Activated T-cell treated with anti-CD3 and anti-CD28 coated beads, Interleukin-2, amount 50 U/mL, for 24 hours (primary cell): ENCODE measurements around the gene TBCD.

ENCODE experiments used
- DNase-seq: peaks from one replicate; pipeline ENCODE4 v3.0.0-alpha.2; 2020
- H3K27ac Mint-ChIP-seq: 2 replicates; pipeline ENCODE4 v1.8.0; 2020; ENCODE audit warnings: mild to moderate bottlenecking, mixed read lengths
- H3K27me3 Mint-ChIP-seq: 2 replicates; pipeline ENCODE4 v1.8.0; 2020; ENCODE audit warnings: mixed read lengths
- H3K36me3 Mint-ChIP-seq: 2 replicates; pipeline ENCODE4 v1.8.0; 2020; ENCODE audit warnings: low read depth, mixed read lengths
- H3K4me1 Mint-ChIP-seq: 2 replicates; pipeline ENCODE4 v1.8.0; 2020; ENCODE audit warnings: low read depth, mixed read lengths
- H3K4me3 Mint-ChIP-seq: 2 replicates; pipeline ENCODE4 v1.8.0; 2020; ENCODE audit warnings: mild to moderate bottlenecking, moderate library complexity, mixed read lengths
- H3K9me3 Mint-ChIP-seq: 2 replicates; pipeline ENCODE4 v1.8.0; 2020; ENCODE audit warnings: mixed read lengths

The TBCD gene

DNA sequence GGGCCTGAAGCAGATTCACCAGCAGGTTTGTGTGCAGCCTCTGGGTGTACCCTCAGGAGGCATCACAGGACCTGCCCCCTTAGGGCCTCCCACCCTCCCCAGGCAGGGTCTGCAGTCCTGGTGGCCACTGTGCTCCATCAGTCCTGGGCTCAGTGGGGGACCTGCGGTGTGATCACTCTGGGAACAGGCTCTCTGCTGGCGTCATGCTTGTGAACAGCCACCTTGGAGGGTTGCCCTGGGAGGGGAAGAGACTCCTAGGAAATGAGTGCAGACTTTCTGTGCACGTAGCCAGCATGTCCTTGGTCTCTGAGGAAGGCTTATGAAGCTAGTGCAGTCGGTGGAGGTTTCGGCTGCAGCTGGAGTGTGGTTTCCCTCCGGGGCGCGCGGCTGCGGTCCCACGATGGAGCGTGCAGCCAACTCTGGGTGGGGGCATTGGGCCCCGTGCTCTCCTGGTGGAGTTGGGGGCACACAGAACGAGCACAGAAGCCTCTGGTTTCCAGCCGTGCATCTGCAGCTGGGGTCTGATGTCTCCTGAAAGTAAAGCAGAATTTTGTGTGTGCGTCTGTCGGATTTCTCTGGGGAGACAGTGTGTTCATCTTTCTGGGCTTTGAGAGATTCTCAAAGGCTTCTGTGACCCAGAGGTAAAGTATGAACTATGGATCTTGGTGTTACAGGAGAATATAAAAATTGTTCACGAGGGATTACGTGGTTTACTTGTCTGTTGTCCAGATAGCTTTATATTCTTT, 156.1 kb downstream of the TBCD start:
- H3K27me3 Mint-ChIP-seq = no peaks in the 10 kb centered on the region
- H3K9me3 Mint-ChIP-seq = no peaks in the 10 kb centered on the region
- no peak for DNase-seq
- H3K4me1 Mint-ChIP-seq = peaks cover 20% of the 10 kb centered on the region
- H3K36me3 Mint-ChIP-seq = peaks cover 77% of the 10 kb centered on the region
- H3K27ac Mint-ChIP-seq = peak overlapping the region; percentile 33
- no peak overlapping the region for H3K4me3 Mint-ChIP-seq

DNA sequence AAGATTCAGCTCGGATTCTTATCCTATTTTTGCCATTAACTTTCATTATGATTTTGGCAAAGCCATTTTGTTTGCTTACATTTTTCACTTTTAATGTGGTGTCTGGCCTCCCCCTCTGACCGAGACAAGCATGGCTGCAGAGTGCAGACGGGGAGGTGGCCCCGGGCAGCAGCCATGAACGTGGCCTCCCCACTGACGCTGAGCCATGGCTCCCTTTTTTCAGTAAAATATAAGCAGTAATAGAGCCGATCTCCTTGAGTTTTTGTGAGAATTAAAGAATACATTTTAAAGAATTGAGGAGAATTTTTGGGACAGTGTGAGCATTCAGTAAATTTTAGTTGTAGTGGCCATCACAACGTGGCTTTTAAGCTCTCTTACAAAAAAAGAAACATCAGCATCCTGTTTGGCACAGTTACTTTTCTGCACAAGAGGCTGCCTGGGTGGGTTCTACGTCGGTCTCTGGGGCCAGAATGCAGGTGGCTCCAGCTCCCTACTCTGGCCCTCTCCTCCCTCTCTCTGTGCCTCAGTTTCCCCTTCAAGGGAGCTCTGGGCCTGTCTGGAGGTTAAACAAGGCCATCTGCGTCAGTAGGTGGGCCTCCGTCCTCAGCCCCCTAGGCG, 156.8 kb downstream of the TBCD start:
- Mint-ChIP-seq H3K4me1 (peaks cover 20% of the 10 kb centered on the region), H3K4me3 (no peak overlapping the region), H3K9me3 (no peaks in the 10 kb centered on the region), H3K27me3 (no peaks in the 10 kb centered on the region), H3K27ac (no peak overlapping the region), H3K36me3 (peaks cover 77% of the 10 kb centered on the region)
- DNase-seq = no peak

DNA sequence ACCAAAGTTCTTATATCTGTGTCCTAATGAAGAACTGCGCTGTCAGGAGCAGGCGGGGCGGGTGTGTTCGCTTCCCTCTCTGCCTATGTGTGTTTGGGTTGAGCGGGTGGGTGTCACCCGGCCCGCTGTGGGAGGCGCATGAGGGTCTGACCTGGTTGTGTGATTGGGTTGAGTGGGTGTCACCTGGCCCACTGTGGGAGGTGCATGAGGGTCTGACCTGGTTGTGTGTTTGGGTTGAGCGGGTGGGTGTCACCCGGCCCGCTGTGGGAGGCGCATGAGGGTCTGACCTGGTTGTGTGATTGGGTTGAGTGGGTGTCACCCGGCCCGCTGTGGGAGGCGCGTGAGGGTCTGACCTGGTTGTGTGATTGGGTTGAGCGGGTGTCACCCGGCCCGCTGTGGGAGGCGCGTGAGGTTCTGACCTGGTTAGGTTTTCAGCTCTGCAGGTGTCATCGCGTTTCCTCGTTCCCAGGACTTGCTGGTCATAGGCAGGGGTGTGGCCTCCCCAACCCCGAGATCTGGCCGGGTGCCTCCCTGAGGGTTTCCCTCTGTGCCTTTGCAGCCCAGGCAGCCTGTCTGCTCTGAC, 157.5 kb downstream of the TBCD start:
- Mint-ChIP-seq H3K4me3 (no peak overlapping the region), H3K27me3 (no peaks in the 10 kb centered on the region), H3K4me1 (peaks cover 20% of the 10 kb centered on the region), H3K27ac (peak overlapping the region; percentile 66), H3K9me3 (no peaks in the 10 kb centered on the region), H3K36me3 (peaks cover 74% of the 10 kb centered on the region)
- peak; percentile 50 for DNase-seq

DNA sequence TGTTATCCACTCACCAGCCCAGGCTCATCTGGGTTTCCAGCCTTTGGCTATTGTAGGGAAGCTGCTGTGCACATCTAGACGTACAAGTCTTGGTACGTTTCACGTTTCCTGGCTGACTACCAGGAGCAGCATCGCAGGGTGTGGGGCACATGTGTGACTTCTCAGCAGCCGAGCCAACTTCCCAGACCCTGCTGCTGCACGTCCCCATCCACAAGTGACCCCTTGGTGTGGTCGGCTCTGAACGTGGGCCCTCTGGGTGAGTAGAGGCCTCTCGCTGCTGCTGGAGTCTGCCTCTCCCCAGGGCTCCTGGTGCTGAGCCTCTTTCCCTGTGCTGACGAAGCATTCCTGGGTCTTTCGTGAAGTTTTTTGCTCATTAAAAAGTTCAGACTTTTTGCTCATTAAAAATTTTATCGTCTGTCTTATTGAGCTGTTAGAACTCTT, 158.2 kb downstream of the TBCD start:
- H3K9me3 Mint-ChIP-seq = no peaks in the 10 kb centered on the region

DNA sequence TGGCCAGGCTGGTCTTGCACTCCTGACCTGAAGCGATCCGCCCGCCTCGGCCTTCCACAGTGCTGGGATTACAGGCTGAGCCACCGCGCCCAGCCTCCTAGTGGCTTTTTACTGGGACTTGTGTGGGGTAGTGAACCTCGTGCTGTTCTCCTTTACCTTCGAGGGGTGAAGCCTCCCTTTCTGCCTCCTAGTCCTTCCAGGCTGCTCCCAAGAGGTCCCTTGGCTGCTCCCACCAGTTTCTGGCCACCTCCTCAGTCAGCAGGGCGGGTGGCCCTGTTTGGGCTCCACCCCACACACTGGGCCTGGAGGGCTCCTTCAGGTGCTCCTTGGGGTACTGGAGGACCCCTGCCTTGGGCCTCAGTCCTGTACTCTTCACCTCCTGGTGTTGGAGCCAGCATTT, 158.9 kb downstream of the TBCD start:
- DNase-seq = no peak
- no peaks in the 10 kb centered on the region for H3K27me3 Mint-ChIP-seq
- H3K36me3 Mint-ChIP-seq = peaks cover 80% of the 10 kb centered on the region
- peak overlapping the region; percentile 55 for H3K27ac Mint-ChIP-seq
- peaks cover 30% of the 10 kb centered on the region for H3K4me1 Mint-ChIP-seq
- no peaks in the 10 kb centered on the region for H3K9me3 Mint-ChIP-seq
- H3K4me3 Mint-ChIP-seq = no peak overlapping the region

More for the DNA sequence above, 158.2 kb downstream of the TBCD start:
- Mint-ChIP-seq H3K27me3 (no peaks in the 10 kb centered on the region), H3K4me1 (peaks cover 23% of the 10 kb centered on the region), H3K36me3 (peaks cover 74% of the 10 kb centered on the region), H3K4me3 (no peak overlapping the region), H3K27ac (no peak overlapping the region)
- no peak for DNase-seq

DNA sequence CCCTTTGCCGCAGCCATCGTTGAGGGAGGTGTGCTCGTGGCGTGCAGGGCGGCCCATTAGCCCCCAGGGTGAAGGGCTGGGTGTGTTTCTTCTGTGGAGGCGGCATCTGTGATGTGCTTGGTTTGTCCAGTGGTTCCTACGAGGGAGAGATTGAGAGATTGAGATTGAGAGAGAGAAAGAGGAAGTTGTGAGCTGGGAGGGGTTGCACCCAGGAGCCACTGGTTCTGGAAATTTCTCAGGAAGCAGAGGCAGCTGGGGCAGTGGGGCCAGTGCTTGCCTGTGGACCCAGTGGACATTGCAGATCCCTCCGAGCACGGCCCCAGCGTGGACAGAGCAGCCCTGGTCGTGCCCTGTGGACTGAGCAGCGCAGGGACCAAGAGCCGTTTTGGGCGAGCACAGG, 160.0 kb downstream of the TBCD start:
- no peaks in the 10 kb centered on the region for H3K27me3 Mint-ChIP-seq
- no peak overlapping the region for H3K4me3 Mint-ChIP-seq
- H3K36me3 Mint-ChIP-seq = peaks cover 79% of the 10 kb centered on the region
- no peak for DNase-seq
- H3K27ac Mint-ChIP-seq = peak overlapping the region; percentile 13
- H3K9me3 Mint-ChIP-seq = no peaks in the 10 kb centered on the region
- H3K4me1 Mint-ChIP-seq = peaks cover 38% of the 10 kb centered on the region

- H3K27me3 Mint-ChIP-seq = no peaks in the 10 kb centered on the region
- no peaks in the 10 kb centered on the region for H3K9me3 Mint-ChIP-seq
- DNase-seq = no peak
- peaks cover 72% of the 10 kb centered on the region for H3K36me3 Mint-ChIP-seq
- no peak overlapping the region for H3K27ac Mint-ChIP-seq
- no peak overlapping the region for H3K4me3 Mint-ChIP-seq
- peaks cover 38% of the 10 kb centered on the region for H3K4me1 Mint-ChIP-seq
These were observed 160.7 kb downstream of the TBCD start for GRCh38 chr17:82912484-82913089.

- no peak overlapping the region for H3K4me3 Mint-ChIP-seq
These were observed 161.6 kb downstream of the TBCD start for GRCh38 chr17:82913304-82914043.

DNA sequence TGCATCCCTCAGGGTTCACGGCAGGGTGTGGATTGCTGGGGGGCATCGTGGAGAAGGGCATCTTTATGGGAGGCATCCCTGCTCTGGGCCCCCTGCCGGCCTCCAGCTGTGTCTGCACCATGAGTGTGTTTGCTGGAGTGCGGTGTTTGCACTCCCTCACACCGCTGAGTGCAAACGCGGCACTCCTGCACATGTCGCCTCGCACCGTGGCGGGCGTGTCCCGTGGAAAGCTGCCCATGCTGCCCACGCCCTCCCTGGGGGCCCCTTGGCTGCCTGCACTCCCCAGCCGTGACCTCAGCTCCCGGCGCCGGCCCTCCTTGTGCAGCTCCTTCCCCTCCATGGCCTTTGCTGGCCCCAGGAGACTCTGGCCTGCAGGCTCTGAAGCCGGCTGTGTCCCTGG, 162.5 kb downstream of the TBCD start:
- no peak overlapping the region for H3K27ac Mint-ChIP-seq
- no peaks in the 10 kb centered on the region for H3K27me3 Mint-ChIP-seq
- no peaks in the 10 kb centered on the region for H3K9me3 Mint-ChIP-seq
- no peak overlapping the region for H3K4me3 Mint-ChIP-seq
- no peak for DNase-seq
- peaks cover 26% of the 10 kb centered on the region for H3K4me1 Mint-ChIP-seq
- peaks cover 76% of the 10 kb centered on the region for H3K36me3 Mint-ChIP-seq

More at GRCh38 chr17:82913304-82914043, 161.6 kb downstream of the TBCD start:
- peaks cover 72% of the 10 kb centered on the region for H3K36me3 Mint-ChIP-seq
- DNase-seq = no peak
- H3K9me3 Mint-ChIP-seq = no peaks in the 10 kb centered on the region
- no peaks in the 10 kb centered on the region for H3K27me3 Mint-ChIP-seq
- no peak overlapping the region for H3K27ac Mint-ChIP-seq
- H3K4me1 Mint-ChIP-seq = peaks cover 31% of the 10 kb centered on the region

GRCh38 chr17:82915010-82915756, 163.3 kb downstream of the TBCD start:
- Mint-ChIP-seq H3K9me3 (no peaks in the 10 kb centered on the region), H3K36me3 (peaks cover 78% of the 10 kb centered on the region), H3K4me1 (peaks cover 20% of the 10 kb centered on the region), H3K4me3 (no peak overlapping the region), H3K27ac (peak overlapping the region; percentile 50), H3K27me3 (no peaks in the 10 kb centered on the region)
- DNase-seq = no peak

DNA sequence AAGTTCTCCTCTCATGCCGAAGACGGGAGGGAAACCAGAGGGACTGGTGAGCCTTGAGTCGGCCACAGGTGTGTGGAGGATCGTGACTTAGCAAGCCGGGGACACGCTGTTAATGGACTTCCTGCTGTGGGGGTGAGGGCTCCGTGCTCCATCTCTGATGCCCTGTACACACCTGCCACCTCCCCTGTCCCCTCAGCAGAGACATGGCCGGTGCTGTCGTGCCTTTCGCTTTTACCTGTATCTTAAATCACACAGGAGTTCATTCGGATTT, 163.8 kb downstream of the TBCD start:
- no peak overlapping the region for H3K4me3 Mint-ChIP-seq
- no peaks in the 10 kb centered on the region for H3K9me3 Mint-ChIP-seq
- no peak for DNase-seq
- peak overlapping the region; percentile 50 for H3K27ac Mint-ChIP-seq
- H3K36me3 Mint-ChIP-seq = peaks cover 80% of the 10 kb centered on the region
- peaks cover 20% of the 10 kb centered on the region for H3K4me1 Mint-ChIP-seq
- H3K27me3 Mint-ChIP-seq = no peaks in the 10 kb centered on the region

DNA sequence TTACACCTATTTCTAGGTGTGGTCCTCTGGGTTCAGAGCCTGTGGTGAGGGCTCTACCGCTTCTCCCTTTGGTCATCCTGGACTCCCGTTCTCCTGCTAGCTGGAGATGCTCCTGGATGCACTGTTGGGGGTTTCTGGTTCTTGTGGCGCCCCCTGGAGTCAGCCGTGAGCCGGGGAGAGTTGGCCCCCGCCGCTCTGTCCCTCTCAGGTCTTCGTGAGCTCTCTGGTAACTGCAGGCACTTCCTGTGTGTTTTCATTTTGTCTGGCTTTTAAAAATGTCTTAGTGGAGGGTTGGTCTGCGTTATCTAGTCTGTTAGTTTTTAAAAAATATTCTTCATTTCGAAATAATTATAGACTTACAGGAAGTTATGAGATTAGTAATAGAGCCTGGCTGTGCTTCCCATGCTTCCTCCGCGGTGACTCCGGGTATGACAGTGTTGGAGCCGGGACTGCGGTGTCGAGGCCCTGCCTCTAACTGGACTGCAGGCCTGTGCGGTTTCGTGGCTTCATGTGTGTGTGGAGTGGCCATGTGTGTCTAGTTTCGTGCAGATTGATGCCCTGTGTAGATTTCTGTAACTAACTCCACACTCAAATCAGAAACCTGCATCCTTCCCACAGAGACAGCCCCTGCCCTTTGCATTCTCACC, 166.0 kb downstream of the TBCD start:
- H3K27ac Mint-ChIP-seq = no peak overlapping the region
- peak; percentile 54 for DNase-seq

GRCh38 chr17:82918508-82918907, 166.6 kb downstream of the TBCD start:
- no peak overlapping the region for H3K4me3 Mint-ChIP-seq
- no peak for DNase-seq
- peaks cover 81% of the 10 kb centered on the region for H3K36me3 Mint-ChIP-seq
- no peaks in the 10 kb centered on the region for H3K27me3 Mint-ChIP-seq
- peaks cover 18% of the 10 kb centered on the region for H3K4me1 Mint-ChIP-seq
- no peaks in the 10 kb centered on the region for H3K9me3 Mint-ChIP-seq
- no peak overlapping the region for H3K27ac Mint-ChIP-seq

More for the DNA sequence above, 166.0 kb downstream of the TBCD start:
- H3K4me3 Mint-ChIP-seq = no peak overlapping the region
- H3K27me3 Mint-ChIP-seq = no peaks in the 10 kb centered on the region
- peaks cover 18% of the 10 kb centered on the region for H3K4me1 Mint-ChIP-seq
- H3K36me3 Mint-ChIP-seq = peaks cover 81% of the 10 kb centered on the region
- no peaks in the 10 kb centered on the region for H3K9me3 Mint-ChIP-seq
